ENCODE measurements around the gene ADPRHL1.

Gene ADPRHL1

GRCh38 chr13:113367020-113367560 lies 86.2 kb downstream of the ADPRHL1 start:
- no peak for DNase-seq

DNA sequence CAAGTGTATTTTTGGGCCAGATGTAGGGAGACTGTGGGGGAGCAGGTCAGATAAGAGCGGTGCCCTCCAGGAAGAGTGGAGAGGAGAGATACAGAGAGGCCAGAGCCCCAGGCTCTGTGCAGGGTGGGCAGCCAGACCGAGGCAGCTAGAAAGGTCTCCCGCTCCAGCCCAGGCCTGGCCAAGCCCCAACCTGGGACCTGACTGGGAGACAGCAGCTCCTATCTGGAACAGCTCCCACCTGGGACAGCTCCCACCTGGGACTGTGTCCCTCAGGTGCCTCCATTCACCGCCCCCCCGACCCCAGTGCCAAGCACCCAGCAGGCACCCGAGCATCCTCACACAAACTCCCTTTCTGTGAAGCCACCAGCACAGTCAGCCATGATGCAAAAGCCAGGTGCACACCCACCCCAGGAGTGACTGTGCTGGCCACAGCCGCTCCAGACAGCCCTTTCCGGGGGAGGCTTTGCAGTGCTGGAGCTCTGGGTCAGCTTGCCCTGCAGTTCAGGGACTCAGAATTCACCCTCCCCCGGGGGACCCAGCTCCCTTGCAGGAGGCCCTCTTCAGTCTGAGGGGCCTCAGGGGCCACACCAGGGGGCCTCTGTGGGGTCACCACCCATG lies 87.2 kb downstream of the ADPRHL1 start:
- no peak for DNase-seq

DNA sequence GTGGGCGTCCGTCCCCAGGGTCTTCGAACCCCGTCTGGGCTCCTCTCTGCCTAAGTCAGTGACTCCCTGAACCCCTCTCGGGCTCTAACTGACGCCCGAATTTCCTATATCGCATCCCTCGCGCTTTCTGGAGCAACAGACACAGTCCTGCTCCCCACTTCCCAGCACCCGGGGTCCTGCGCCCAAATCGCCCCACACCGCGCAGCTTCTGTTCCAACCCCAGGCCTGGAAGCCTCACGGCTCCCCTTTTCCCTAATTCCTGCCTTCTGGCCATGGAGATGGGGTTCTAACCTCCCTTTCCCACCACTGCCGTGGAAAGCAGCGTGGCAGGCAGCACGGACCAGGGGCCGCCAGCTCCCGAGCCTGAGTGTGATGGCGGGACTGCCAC lies 87.7 kb downstream of the ADPRHL1 start:
- DNase-seq, result no peak

DNA sequence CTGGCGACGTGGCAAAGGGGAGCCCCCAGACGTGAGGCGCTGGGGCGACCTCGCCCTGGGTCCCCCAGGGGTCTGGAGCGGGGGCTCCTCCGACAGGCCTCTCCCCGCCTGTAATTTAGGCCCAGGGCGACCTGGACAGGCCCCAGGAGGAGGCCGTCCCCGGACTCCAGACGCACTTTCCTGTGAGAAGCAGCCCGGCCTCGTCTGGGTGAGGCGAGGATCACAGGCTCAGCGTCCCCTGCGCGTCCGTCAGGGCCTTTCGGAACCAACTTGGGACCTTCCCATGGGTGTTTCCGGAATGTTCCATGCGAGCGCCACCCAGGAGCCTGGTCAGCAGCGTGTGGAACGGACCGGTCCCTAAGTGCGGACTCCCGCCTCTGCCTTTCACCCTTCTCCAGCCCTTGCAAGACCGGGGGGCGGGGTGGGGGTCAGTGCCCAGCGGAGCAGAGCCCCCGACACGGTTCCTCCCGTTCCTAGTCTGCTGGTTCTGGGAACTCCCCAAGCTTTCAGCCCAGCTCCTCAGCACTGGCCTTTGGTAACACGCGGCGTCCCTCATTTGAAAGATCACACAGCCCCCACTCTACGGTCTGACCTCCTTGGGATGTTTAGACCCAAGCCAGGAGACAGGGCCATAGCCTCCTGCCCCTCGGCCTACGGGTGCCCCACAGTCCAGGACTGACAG lies 88.2 kb downstream of the ADPRHL1 start:
- no peak for DNase-seq

GRCh38 chr13:113364311-113364889 lies 88.9 kb downstream of the ADPRHL1 start:
- peak; percentile 85 for DNase-seq

DNA sequence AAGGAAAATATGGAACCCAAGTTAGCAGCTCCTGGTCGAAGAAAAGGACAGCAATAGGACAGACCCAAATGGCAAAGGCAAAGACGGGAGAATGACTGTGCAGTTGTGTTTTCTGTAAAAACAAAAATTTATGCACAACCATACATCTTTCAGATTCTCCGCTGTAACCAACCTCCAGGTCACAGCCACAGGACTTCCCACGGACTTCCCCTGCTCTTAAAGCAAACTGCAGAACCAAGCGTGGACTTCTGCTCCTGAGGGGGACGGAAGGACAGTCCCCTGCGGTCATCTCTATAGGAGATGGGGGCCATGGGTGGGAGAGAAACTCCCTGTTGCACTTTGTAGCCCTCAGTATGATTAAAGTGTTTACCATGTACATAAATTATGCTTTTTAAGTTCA lies 91.9 kb downstream of the ADPRHL1 start:
- no peak for DNase-seq

DNA sequence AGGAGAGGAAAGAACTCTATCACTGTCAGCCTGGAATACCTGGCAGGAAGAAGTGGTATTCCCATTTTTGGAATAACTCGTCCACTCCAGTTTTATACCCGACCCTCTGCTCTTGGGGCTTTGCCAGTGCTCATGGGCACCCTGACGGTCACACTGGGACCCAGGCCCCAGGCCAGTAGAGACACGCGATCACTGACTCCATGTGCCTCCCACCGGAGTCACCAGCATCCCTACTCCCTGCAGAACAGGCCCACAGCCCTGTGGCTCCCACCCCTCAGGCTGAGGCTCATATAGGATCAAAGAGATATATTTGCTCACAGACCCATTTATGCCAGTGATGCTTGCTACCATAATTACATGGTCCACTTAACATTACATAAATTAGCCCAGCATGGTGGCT lies 92.8 kb downstream of the ADPRHL1 start:
- no peak for DNase-seq

GRCh38 chr13:113359571-113359970 lies 93.7 kb downstream of the ADPRHL1 start:
- no peak for DNase-seq

GRCh38 chr13:113358653-113359190 lies 94.6 kb downstream of the ADPRHL1 start:
- DNase-seq, result no peak

- no peak for DNase-seq
Measured at GRCh38 chr13:113357529-113357928, 95.8 kb downstream of the ADPRHL1 start.

- no peak for DNase-seq
Measured at GRCh38 chr13:113356596-113356995, 96.7 kb downstream of the ADPRHL1 start.

GRCh38 chr13:113355621-113356020 lies 97.7 kb downstream of the ADPRHL1 start:
- DNase-seq, result no peak

DNA sequence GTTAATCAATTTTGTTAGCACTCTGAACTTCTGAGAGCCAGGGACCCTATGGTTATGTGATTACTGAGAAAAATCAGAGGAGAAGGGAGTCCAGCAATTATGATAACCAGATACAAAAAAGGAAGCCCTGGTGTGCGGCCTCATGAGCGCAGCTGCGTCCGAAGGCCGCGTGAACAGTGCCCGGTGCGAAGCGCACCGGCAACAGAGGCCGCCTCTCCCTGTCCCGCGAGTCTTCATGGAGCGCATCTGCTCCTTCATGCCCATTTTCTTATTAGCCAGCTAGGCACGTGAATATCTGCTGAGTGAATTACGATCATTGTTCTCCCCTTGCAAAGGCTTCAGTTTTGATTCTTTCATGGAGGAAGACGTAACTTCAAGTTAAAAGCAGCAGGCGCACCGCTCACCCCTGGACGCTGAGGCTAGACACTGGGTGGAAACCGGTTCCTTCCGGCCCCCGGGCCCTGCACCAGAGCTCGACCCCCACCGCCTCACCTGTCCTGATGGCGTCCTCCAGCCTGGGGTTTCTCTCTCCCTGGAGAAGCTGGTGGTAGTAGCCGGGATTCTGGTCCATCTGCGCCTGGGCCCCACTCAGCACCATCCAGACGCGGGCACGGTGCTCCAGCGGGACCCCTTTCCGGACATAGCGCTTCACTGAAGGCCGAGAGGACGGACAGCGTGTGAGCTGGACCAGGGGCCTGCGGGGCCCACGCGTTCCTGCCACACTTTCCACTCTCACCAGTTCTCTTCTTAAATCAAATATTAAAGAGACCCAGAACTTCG lies 98.3 kb downstream of the ADPRHL1 start:
- DNase-seq, result no peak

- no peak for DNase-seq
Measured at GRCh38 chr13:113353254-113353653, 100.0 kb downstream of the ADPRHL1 start.

- DNase-seq, result no peak
Measured at GRCh38 chr13:113351514-113352026, 101.7 kb downstream of the ADPRHL1 start.

DNA sequence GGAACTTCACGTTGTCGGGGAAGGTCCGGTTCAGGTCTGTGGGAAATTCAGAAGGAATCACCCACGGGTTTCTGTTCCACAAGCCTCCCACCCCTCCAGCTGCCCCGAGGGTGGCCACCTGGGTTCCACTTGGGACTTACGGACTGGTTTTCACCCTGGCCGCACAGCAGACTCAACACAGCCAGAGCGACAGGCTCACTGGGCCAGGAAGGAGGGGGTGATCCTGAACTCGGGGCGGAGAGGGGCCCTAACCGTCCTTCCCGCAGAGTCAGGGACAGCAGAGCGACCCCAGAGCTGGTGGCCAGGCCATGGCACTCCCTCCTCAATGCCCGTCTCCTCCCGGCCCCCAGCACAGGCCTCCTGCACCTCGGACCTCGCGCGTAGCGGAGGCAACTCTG lies 102.4 kb downstream of the ADPRHL1 start:
- DNase-seq, result no peak

- no peak for DNase-seq
Measured at GRCh38 chr13:113350065-113350937, 103.0 kb downstream of the ADPRHL1 start.

Measured in right forelimb (tissue), 1 donor.